ENCODE data around the gene TMEM201. TPM values are rescaled to one million over a fixed set of nuclear protein-coding genes. Genes with fewer than 3 reads are reported as not detected.

The TMEM201 gene
- total and polyA plus RNA-seq, 2 of the 8 experiments (the other 6 are each of a cell fraction or from before 2014, with no cell fraction given): 8.2 to 27.1 TPM

DNA sequence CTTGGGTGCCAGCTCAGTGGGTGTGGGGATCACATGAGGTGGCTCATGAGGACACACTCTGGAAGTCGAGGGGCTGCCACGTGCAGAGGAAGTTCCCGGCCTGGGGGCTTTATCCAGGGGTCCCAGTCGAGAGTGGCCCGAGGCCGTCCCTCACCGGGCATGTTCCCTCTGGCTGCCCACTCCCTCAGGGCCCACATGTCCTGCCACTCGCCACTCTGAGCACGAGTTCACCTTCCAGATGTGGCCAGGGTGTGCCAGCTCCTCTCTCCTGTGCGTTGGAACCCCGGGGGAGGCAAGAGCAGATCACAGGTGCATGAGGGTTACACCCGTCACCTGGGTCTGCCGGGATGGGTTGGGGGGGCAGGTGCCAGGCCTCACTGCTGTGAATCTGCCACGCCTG, 14.6 kb downstream of the TMEM201 start (continued):
- TF ChIP-seq, protein P1, sequence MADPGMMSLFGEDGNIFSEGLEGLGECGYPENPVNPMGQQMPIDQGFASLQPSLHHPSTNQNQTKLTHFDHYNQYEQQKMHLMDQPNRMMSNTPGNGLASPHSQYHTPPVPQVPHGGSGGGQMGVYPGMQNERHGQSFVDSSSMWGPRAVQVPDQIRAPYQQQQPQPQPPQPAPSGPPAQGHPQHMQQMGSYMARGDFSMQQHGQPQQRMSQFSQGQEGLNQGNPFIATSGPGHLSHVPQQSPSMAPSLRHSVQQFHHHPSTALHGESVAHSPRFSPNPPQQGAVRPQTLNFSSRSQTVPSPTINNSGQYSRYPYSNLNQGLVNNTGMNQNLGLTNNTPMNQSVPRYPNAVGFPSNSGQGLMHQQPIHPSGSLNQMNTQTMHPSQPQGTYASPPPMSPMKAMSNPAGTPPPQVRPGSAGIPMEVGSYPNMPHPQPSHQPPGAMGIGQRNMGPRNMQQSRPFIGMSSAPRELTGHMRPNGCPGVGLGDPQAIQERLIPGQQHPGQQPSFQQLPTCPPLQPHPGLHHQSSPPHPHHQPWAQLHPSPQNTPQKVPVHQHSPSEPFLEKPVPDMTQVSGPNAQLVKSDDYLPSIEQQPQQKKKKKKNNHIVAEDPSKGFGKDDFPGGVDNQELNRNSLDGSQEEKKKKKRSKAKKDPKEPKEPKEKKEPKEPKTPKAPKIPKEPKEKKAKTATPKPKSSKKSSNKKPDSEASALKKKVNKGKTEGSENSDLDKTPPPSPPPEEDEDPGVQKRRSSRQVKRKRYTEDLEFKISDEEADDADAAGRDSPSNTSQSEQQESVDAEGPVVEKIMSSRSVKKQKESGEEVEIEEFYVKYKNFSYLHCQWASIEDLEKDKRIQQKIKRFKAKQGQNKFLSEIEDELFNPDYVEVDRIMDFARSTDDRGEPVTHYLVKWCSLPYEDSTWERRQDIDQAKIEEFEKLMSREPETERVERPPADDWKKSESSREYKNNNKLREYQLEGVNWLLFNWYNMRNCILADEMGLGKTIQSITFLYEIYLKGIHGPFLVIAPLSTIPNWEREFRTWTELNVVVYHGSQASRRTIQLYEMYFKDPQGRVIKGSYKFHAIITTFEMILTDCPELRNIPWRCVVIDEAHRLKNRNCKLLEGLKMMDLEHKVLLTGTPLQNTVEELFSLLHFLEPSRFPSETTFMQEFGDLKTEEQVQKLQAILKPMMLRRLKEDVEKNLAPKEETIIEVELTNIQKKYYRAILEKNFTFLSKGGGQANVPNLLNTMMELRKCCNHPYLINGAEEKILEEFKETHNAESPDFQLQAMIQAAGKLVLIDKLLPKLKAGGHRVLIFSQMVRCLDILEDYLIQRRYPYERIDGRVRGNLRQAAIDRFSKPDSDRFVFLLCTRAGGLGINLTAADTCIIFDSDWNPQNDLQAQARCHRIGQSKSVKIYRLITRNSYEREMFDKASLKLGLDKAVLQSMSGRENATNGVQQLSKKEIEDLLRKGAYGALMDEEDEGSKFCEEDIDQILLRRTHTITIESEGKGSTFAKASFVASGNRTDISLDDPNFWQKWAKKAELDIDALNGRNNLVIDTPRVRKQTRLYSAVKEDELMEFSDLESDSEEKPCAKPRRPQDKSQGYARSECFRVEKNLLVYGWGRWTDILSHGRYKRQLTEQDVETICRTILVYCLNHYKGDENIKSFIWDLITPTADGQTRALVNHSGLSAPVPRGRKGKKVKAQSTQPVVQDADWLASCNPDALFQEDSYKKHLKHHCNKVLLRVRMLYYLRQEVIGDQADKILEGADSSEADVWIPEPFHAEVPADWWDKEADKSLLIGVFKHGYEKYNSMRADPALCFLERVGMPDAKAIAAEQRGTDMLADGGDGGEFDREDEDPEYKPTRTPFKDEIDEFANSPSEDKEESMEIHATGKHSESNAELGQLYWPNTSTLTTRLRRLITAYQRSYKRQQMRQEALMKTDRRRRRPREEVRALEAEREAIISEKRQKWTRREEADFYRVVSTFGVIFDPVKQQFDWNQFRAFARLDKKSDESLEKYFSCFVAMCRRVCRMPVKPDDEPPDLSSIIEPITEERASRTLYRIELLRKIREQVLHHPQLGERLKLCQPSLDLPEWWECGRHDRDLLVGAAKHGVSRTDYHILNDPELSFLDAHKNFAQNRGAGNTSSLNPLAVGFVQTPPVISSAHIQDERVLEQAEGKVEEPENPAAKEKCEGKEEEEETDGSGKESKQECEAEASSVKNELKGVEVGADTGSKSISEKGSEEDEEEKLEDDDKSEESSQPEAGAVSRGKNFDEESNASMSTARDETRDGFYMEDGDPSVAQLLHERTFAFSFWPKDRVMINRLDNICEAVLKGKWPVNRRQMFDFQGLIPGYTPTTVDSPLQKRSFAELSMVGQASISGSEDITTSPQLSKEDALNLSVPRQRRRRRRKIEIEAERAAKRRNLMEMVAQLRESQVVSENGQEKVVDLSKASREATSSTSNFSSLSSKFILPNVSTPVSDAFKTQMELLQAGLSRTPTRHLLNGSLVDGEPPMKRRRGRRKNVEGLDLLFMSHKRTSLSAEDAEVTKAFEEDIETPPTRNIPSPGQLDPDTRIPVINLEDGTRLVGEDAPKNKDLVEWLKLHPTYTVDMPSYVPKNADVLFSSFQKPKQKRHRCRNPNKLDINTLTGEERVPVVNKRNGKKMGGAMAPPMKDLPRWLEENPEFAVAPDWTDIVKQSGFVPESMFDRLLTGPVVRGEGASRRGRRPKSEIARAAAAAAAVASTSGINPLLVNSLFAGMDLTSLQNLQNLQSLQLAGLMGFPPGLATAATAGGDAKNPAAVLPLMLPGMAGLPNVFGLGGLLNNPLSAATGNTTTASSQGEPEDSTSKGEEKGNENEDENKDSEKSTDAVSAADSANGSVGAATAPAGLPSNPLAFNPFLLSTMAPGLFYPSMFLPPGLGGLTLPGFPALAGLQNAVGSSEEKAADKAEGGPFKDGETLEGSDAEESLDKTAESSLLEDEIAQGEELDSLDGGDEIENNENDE (IDR thresholded peaks at IDR 0.05; ENCODE audit: insufficient replicate concordance, low read length): no peak
- TF ChIP-seq, protein P2, sequence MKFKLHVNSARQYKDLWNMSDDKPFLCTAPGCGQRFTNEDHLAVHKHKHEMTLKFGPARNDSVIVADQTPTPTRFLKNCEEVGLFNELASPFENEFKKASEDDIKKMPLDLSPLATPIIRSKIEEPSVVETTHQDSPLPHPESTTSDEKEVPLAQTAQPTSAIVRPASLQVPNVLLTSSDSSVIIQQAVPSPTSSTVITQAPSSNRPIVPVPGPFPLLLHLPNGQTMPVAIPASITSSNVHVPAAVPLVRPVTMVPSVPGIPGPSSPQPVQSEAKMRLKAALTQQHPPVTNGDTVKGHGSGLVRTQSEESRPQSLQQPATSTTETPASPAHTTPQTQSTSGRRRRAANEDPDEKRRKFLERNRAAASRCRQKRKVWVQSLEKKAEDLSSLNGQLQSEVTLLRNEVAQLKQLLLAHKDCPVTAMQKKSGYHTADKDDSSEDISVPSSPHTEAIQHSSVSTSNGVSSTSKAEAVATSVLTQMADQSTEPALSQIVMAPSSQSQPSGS (IDR thresholded peaks at IDR 0.05; ENCODE audit: low read length): no peak
- no peak for TF ChIP-seq MAFK (IDR thresholded peaks at IDR 0.05; ENCODE audit: low read depth, low read length)
- TF ChIP-seq ASH2L (IDR thresholded peaks at IDR 0.05; ENCODE audit: low read length): no peak
- no peak for TF ChIP-seq SIN3A (conservative IDR thresholded peaks at IDR 0.05 in 1 of 2, IDR thresholded peaks at IDR 0.05 in 1 of 2; ENCODE audit: low read depth in 1 of 2, low read length in 2 of 2)
- TF ChIP-seq RNF2 (IDR thresholded peaks at IDR 0.05; ENCODE audit: borderline replicate concordance, low read depth, low read length, missing control alignments, poor library complexity, severe bottlenecking): no peak
- TF ChIP-seq KDM4A (IDR thresholded peaks at IDR 0.05; ENCODE audit: low read depth, low read length, severe bottlenecking): no peak
- TF ChIP-seq HDAC2 (IDR thresholded peaks at IDR 0.05; ENCODE audit: borderline replicate concordance in 1 of 2, low read depth in 2 of 2, low read length in 2 of 2): no peak
